ENCODE measurements around the gene PPM1A.

DNA sequence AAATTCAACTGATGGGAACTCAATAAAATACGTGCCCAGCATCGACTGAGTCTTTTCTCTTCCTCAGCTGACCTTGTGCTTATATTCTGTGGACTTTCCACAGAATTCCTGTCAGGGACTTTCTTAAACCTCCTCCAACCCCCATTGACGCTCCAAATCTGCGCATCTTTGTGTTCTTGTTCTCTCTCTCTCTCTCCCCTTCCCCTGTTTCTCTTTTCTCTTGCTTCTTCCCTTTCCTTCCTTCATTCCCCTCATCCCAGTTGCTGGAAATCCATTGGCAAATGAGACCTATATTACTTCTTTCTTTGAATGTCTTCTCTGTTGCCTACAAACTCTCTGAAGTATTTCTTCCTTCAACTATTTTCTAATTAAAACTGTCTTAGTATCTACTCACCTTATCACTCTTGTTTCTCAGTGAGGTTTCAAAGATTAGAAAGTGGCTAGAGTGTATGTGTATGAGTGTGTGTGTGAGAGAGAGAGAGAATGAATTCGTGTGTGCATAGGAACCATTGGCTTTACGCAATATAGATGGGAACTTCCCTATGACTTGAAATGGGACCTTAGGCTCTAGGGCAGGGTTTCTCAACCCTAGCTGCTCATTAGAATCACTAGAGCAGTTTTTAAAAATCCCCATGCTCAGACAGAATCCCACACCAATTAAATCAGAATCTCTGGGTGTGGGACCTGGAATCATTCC is 42.0 kb upstream of the PPM1A start:
- no peak for TF ChIP-seq CTCF (conservative IDR thresholded peaks at IDR 0.05)
- TF ChIP-seq ZFX (IDR thresholded peaks at IDR 0.05): no peak
